IMR-90 (cell line): ENCODE measurements around the gene TMEM204. TPM values are rescaled to one million over a fixed set of nuclear protein-coding genes. Genes with fewer than 3 reads are reported as not detected.

Source experiments
- ATAC-seq: fragments of 200-7000 bp; cut with Tn5 transposase; 2 replicates; pipeline ENCODE4 v1.9.1; 2020; ENCODE audit warnings: low read depth, mild to moderate bottlenecking, moderate library complexity
- BruUV-seq: library from RNA; stranded (reverse); fragments of 400-500 nt; replicated peaks from 2 replicates; lab custom pipeline; 2021; lab: Mats Ljungman, UMichigan
- CTCF ChIA-PET: fragments of 300-600 bp; formaldehyde crosslinking; extraction: SDS; loops from one replicate; lab custom pipeline; 2021; ENCODE audit warnings: antibody characterized with exemption; lab: Yijun Ruan, JAX
- POLR2A ChIA-PET: fragments of 300-600 bp; sonication (Branson Sonifier 250); formaldehyde crosslinking; loops from one replicate; lab custom pipeline; 2022; ENCODE audit warnings: antibody characterized with exemption; ENCODE audit not compliant: unreplicated experiment; lab: Charles Lee
- DNase-seq: peaks from one replicate; pipeline ENCODE4 v3.0.0; 2013
- H2AFZ ChIP-seq: replicated peaks from 2 replicates; pipeline ENCODE3; 2013; ENCODE audit warnings: low read length, mild to moderate bottlenecking; ENCODE audit not compliant: poor library complexity
- H2AK5ac ChIP-seq: 2 replicates; pipeline ENCODE4 v1.6.1; 2013; ENCODE audit warnings: low read depth, low read length, inconsistent platforms
- H2AK9ac ChIP-seq: replicated peaks from 2 replicates; pipeline ENCODE3; 2013; ENCODE audit warnings: mild to moderate bottlenecking, low read depth, low read length, moderate library complexity; ENCODE audit not compliant: poor library complexity
- H2BK120ac ChIP-seq: 2 replicates; pipeline ENCODE4 v1.6.1; 2013; ENCODE audit warnings: low read depth, low read length, inconsistent platforms
- H2BK15ac ChIP-seq: 3 replicates; pipeline ENCODE4 v1.6.1; 2013; ENCODE audit warnings: low read depth, low read length, inconsistent platforms
- H2BK20ac ChIP-seq: 2 replicates; pipeline ENCODE4 v1.6.1; 2013; ENCODE audit warnings: low read depth, mild to moderate bottlenecking, inconsistent platforms, low read length, moderate library complexity
- H2BK5ac ChIP-seq: 2 replicates; pipeline ENCODE4 v1.6.1; 2013; ENCODE audit warnings: mild to moderate bottlenecking, low read depth, low read length, inconsistent platforms; ENCODE audit not compliant: poor library complexity, severe bottlenecking
- H3K14ac ChIP-seq: replicated peaks from 2 replicates; pipeline ENCODE4 v1.6.1; 2013; ENCODE audit warnings: low read depth, low read length, inconsistent platforms
- H3K18ac ChIP-seq: 2 replicates; pipeline ENCODE4 v1.6.1; 2013; ENCODE audit warnings: low read depth, low read length, control low read depth
- H3K23ac ChIP-seq: 2 replicates; pipeline ENCODE4 v1.6.1; 2013; ENCODE audit warnings: low read depth, low read length, inconsistent platforms
- H3K27ac ChIP-seq: 2 replicates; pipeline ENCODE4 v1.5.1; 2013; ENCODE audit warnings: mild to moderate bottlenecking, control low read depth, low read length; ENCODE audit not compliant: insufficient read depth
- H3K27me3 ChIP-seq: 2 replicates; pipeline ENCODE4 v1.6.1; 2013; ENCODE audit warnings: low read length; ENCODE audit not compliant: control insufficient read depth, insufficient read depth
- H3K36me3 ChIP-seq: 2 replicates; pipeline ENCODE4 v1.6.1; 2013; ENCODE audit warnings: low read length, mixed read lengths; ENCODE audit not compliant: control insufficient read depth, insufficient read depth
- H3K4ac ChIP-seq: 2 replicates; pipeline ENCODE4 v1.6.1; 2013; ENCODE audit warnings: low read depth, low read length, inconsistent platforms
- H3K4me1 ChIP-seq: 2 replicates; pipeline ENCODE4 v1.6.1; 2013; ENCODE audit warnings: low read length, mixed read lengths; ENCODE audit not compliant: control insufficient read depth, insufficient read depth
- H3K4me2 ChIP-seq: 2 replicates; pipeline ENCODE4 v1.6.1; 2013; ENCODE audit warnings: low read depth, mild to moderate bottlenecking, control low read depth, low read length, moderate library complexity
- H3K4me3 ChIP-seq: 2 replicates; pipeline ENCODE4 v1.5.1; 2013; ENCODE audit warnings: low read depth, mild to moderate bottlenecking, control low read depth, low read length, moderate library complexity; ENCODE audit not compliant: insufficient read depth
- H3K56ac ChIP-seq: 2 replicates; pipeline ENCODE4 v1.6.1; 2013; ENCODE audit warnings: low read length, inconsistent platforms; ENCODE audit not compliant: insufficient read depth; ENCODE audit errors: extremely low read depth
- H3K79me1 ChIP-seq, 2 experiments: 2 replicates each; pipeline ENCODE4 v1.6.1; 2013; ENCODE audit warnings: low read length in 2 of 2, inconsistent platforms in 1 of 2, low read depth in 1 of 2
- H3K9ac ChIP-seq: 2 replicates; pipeline ENCODE4 v1.6.1; 2013; ENCODE audit warnings: low read depth, low read length, control low read depth
- H3K9me1 ChIP-seq: 2 replicates; pipeline ENCODE4 v1.6.1; 2013; ENCODE audit warnings: low read length, inconsistent platforms; ENCODE audit not compliant: insufficient read depth
- H3K9me3 ChIP-seq: 2 replicates; pipeline ENCODE4 v1.6.1; 2013; ENCODE audit warnings: low read length; ENCODE audit not compliant: control insufficient read depth, insufficient read depth
- H4K20me1 ChIP-seq: 2 replicates; pipeline ENCODE4 v1.6.1; 2013; ENCODE audit warnings: low read length, inconsistent platforms; ENCODE audit not compliant: insufficient read depth
- H4K5ac ChIP-seq: 2 replicates; pipeline ENCODE4 v1.6.1; 2013; ENCODE audit warnings: mild to moderate bottlenecking, low read depth, low read length, control low read depth
- H4K8ac ChIP-seq, 2 experiments: 2 replicates each; pipeline ENCODE4 v1.6.1; 2013; ENCODE audit warnings: low read depth in 2 of 2, low read length in 2 of 2, control low read depth in 1 of 2, inconsistent platforms in 1 of 2
- H4K91ac ChIP-seq: 2 replicates; pipeline ENCODE4 v1.6.1; 2013; ENCODE audit warnings: low read depth, low read length, inconsistent platforms; ENCODE audit not compliant: insufficient read depth
- BHLHE40 ChIP-seq: fragments of 150-350 bp; IDR thresholded peaks from 2 replicates; pipeline ENCODE4 v1.6.1; 2016; ENCODE audit warnings: mild to moderate bottlenecking, low read depth, low read length
- CEBPB ChIP-seq: IDR thresholded peaks from 2 replicates; pipeline ENCODE4 v1.6.1; 2012; ENCODE audit warnings: low read depth, low read length, improper control_type of control experiment
- CHD1 ChIP-seq: IDR thresholded peaks from 2 replicates; pipeline ENCODE4 v1.6.1; 2012; ENCODE audit warnings: low read depth, low read length, improper control_type of control experiment
- FOS ChIP-seq: fragments of 150-350 bp; IDR thresholded peaks from 2 replicates; pipeline ENCODE4 v1.6.1; 2016; ENCODE audit warnings: low read depth, low read length
- MAFK ChIP-seq: IDR thresholded peaks from 2 replicates; pipeline ENCODE4 v1.6.1; 2012; ENCODE audit warnings: low read depth, low read length, improper control_type of control experiment
- MAZ ChIP-seq: IDR thresholded peaks from 2 replicates; pipeline ENCODE4 v1.6.1; 2012; ENCODE audit warnings: low read depth, mild to moderate bottlenecking, low read length, improper control_type of control experiment, moderate library complexity, borderline replicate concordance
- MXI1 ChIP-seq: IDR thresholded peaks from 2 replicates; pipeline ENCODE4 v1.6.1; 2012; ENCODE audit warnings: low read depth, mild to moderate bottlenecking, low read length, moderate library complexity, borderline replicate concordance
- NFE2L2 ChIP-seq: fragments of 150-350 bp; IDR thresholded peaks from 2 replicates; pipeline ENCODE4 v1.6.1; 2016; ENCODE audit warnings: low read depth, mild to moderate bottlenecking, low read length
- POLR2A ChIP-seq: IDR thresholded peaks from 2 replicates; pipeline ENCODE4 v1.6.1; 2012; ENCODE audit warnings: mild to moderate bottlenecking, low read depth, low read length
- RAD21 ChIP-seq: IDR thresholded peaks from 2 replicates; pipeline ENCODE4 v1.6.1; 2012; ENCODE audit warnings: low read length, improper control_type of control experiment
- RCOR1 ChIP-seq: IDR thresholded peaks from 2 replicates; pipeline ENCODE4 v1.6.1; 2012; ENCODE audit warnings: mild to moderate bottlenecking, low read length, improper control_type of control experiment; ENCODE audit not compliant: insufficient replicate concordance
- RFX5 ChIP-seq: IDR thresholded peaks from 2 replicates; pipeline ENCODE4 v1.8.0; 2012; ENCODE audit warnings: low read depth, mild to moderate bottlenecking, low read length, moderate library complexity
- SMC3 ChIP-seq: fragments of 150-350 bp; IDR thresholded peaks from 2 replicates; pipeline ENCODE4 v1.6.1; 2016; ENCODE audit warnings: low read depth, mild to moderate bottlenecking, antibody characterized with exemption, low read length, moderate library complexity
- WGBS, 2 experiments: methylation state at CpG; one replicate each; pipeline versions ENCODE4 v1.1.5 to v1.1.7; 2013; ENCODE audit warnings: missing lambda C conversion rate in 2 of 2; ENCODE audit not compliant: insufficient read length in 1 of 2; ENCODE audit errors: extremely low coverage in 2 of 2; 5-methylcytosine and 5-hydroxymethylcytosine counted together
- dilution Hi-C: fragments of 300-500 bp; cut with HindIII; formaldehyde crosslinking; loops from one replicate; pipeline ENCODE4 v1.14.3; 2018; ENCODE audit warnings: low sequenced_read_pairs; ENCODE audit not compliant: unreplicated experiment
- in situ Hi-C: fragments of 300-500 bp; cut with MboI; formaldehyde crosslinking; loops from 3 replicates; pipeline ENCODE4 v1.14.3; 2019; ENCODE audit warnings: low sequenced_read_pairs, inconsistent platforms, mixed read lengths
- intact Hi-C: fragments of 100-400 bp; cut with micrococcal nuclease; formaldehyde crosslinking; loops from 2 replicates; pipeline ENCODE4 v1.10.0; 2022
- polyA plus RNA-seq, 3 experiments: library from polyadenylated mRNA; depleted of rRNA; stranded (reverse); fragments of >200 nt; gene quantifications; 2 replicates each; pipeline ENCODE4 v1.2.3, GENCODE V29; 2012; ENCODE audit warnings: low replicate concordance in 1 of 3
- total RNA-seq: library from RNA; depleted of rRNA; stranded (reverse); fragments of >200 nt; gene quantifications from 2 replicates; pipeline ENCODE4 v1.2.3, GENCODE V29; 2012
- TF ChIP-seq, protein P1 (sequence below): fragments of 150-350 bp; IDR thresholded peaks from 2 replicates; pipeline ENCODE4 v1.6.1; 2017; ENCODE audit warnings: mild to moderate bottlenecking, antibody characterized with exemption, low read length, low read depth
- TF ChIP-seq, protein P2 (sequence below): fragments of 150-350 bp; IDR thresholded peaks from 2 replicates; pipeline ENCODE4 v1.6.1; 2016; ENCODE audit warnings: low read depth, mild to moderate bottlenecking, low read length, moderate library complexity, borderline replicate concordance

Gene TMEM204
- total and polyA plus RNA-seq, 2 of the 4 experiments (the other 2 are of a cell fraction), result 7.0 to 12.3 TPM

DNA sequence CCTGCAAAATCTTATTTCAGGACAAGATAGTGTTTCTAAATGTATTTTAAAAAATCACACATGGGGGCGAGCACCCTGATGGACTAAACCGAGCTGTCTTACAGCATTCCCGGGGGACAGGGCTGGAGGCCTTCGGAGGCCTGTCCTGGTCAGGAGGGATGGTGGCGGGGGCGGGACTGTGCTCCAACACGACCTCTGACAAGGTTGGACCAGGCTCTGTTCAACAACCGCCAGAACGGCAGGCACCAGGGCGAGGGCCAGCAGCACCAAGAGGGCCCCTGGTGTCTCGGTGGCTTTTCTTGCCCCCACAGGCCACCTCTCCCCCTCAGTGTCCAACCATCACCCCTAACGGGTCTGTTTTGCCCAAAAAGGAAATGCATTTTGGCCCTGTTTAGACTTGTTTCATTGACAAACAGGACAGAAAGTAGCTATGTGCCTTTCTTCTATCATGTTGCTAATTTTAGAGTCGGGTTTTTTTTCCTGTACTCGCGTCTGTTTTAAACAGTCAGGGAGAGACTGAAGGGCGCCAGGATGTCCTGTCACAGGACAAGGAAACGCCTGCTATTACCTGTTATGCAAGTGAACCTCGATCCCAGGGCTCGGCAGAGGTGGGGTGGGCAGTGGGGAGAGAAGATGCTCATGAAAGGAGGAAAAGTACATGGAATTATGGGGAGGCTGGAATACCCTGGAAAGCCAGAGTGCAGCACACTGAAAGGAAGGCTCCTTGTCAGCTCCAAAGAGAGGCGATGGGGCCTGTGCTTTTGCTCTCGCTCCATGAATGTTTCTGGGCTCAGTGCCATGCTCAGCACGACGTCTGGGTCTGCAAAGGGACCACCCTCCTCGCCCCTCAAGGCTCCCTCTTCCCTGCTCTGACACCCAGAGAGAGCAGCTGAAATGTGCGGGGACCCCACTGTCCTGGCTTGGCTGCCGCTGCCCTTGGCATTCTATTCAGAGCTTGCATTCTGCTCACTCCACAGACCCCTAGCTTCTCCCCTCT lies 11.9 kb downstream of the TMEM204 start:
- DNase-seq (no peak), ATAC-seq (peak; percentile 10; the same call in 1 of the 2 replicates)
- 21% methylated on average over 11 of the region's 26 CpGs; no CpG with 5 or more reads in 1 of the 2 experiments for WGBS, 2 experiments
- Histone ChIP-seq H2AFZ (peak overlapping the region; percentile 54), H3K23ac (peak overlapping the region; percentile 14; the same call in 1 of the 2 replicates), H3K18ac (no peak overlapping the region), H3K9me1 (0 out of 2 replicates have a peak, but pooled peaks cover 9% of the 10 kb centered on the region), H3K27ac (peak overlapping the region; percentile 9; the same call in 1 of the 2 replicates), H3K4me2 (no peak overlapping the region), H3K36me3 (peaks cover 20% of the 10 kb centered on the region), H2AK9ac (no peak overlapping the region), H2AK5ac (peak overlapping the region; percentile 13; the same call in 1 of the 2 replicates), H3K14ac (peak overlapping the region; percentile 27; the same call in 1 of the 2 replicates), H2BK5ac (no peak overlapping the region), H3K56ac (no peak overlapping the region), H3K4me3 (no peak overlapping the region), H2BK15ac (no peak overlapping the region), H4K5ac (no peak overlapping the region), H4K91ac (no peak overlapping the region), H3K27me3 (no peaks in the 10 kb centered on the region), H4K20me1 (no peaks in the 10 kb centered on the region), H4K8ac (peak overlapping the region in 1 of 2 experiments; percentile 9; a peak in 1 of 4 replicates), H3K79me1 (peaks cover 6 to 41% of the 10 kb centered on the region in 2 experiments; a peak in 3 of 4 replicates), H3K9ac (0 out of 2 replicates have a peak overlapping the region, but pooled peaks have one; percentile 33), H2BK20ac (no peak overlapping the region), H3K4ac (peak overlapping the region; percentile 18; the same call in 1 of the 2 replicates), H2BK120ac (no peak overlapping the region), H3K4me1 (peaks cover 3% of the 10 kb centered on the region; the same call in 1 of the 2 replicates), H3K9me3 (no peaks in the 10 kb centered on the region)
- ChIA-PET POLR2A (no interaction called here), CTCF (interaction anchor here (0.6 kb wide), 1 partner anchor 10 kb away, joined by 3 read pairs; no protein-coding TSS in a partner anchor)
- dilution Hi-C loops (no loop called here), intact Hi-C loops (no loop called here), in situ Hi-C loops (no loop called here)
- no TSS peak for BruUV-seq
- TF ChIP-seq RFX5 (no peak), POLR2A (no peak), CEBPB (no peak), MAFK (no peak), RCOR1 (no peak), SMC3 (no peak), NFE2L2 (no peak), MXI1 (no peak), FOS (no peak), RAD21 (no peak), CHD1 (no peak), MAZ (no peak), BHLHE40 (no peak)
- TF ChIP-seq, protein P1, sequence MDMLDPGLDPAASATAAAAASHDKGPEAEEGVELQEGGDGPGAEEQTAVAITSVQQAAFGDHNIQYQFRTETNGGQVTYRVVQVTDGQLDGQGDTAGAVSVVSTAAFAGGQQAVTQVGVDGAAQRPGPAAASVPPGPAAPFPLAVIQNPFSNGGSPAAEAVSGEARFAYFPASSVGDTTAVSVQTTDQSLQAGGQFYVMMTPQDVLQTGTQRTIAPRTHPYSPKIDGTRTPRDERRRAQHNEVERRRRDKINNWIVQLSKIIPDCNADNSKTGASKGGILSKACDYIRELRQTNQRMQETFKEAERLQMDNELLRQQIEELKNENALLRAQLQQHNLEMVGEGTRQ, result no peak
- TF ChIP-seq, protein P2, sequence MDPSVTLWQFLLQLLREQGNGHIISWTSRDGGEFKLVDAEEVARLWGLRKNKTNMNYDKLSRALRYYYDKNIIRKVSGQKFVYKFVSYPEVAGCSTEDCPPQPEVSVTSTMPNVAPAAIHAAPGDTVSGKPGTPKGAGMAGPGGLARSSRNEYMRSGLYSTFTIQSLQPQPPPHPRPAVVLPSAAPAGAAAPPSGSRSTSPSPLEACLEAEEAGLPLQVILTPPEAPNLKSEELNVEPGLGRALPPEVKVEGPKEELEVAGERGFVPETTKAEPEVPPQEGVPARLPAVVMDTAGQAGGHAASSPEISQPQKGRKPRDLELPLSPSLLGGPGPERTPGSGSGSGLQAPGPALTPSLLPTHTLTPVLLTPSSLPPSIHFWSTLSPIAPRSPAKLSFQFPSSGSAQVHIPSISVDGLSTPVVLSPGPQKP, result no peak
